H1 (cell line): ENCODE measurements around the gene CCP110. TPM values are rescaled to one million over a fixed set of nuclear protein-coding genes. Genes with fewer than 3 reads are reported as not detected.

Source experiments
- CTCF ChIA-PET: fragments of 300-600 bp; sonication (Branson Sonifier 250); formaldehyde crosslinking; loops from one replicate; lab custom pipeline; 2021; ENCODE audit not compliant: partially characterized antibody; lab: Charles Lee
- POLR2A ChIA-PET: fragments of 300-600 bp; sonication (Branson Sonifier 250); formaldehyde crosslinking; loops from one replicate; lab custom pipeline; 2021; ENCODE audit warnings: inconsistent platforms; ENCODE audit not compliant: partially characterized antibody; lab: Charles Lee
- DNase-seq, 2 experiments: peaks; one replicate each; pipeline versions ENCODE4 v3.0.0 to v3.0.0-alpha.2; 2010 to 2022; ENCODE audit warnings: low spot score in 2 of 2, low read depth in 1 of 2, mixed read lengths in 1 of 2
- FAIRE-seq: peaks from 2 replicates; lab custom pipeline; 2011; peaks lifted over from hg19 to GRCh38; lab: Jason Lieb, UNC
- H2AFZ ChIP-seq: 2 replicates; pipeline ENCODE4 v1.8.1; 2012; ENCODE audit warnings: low read length, inconsistent platforms
- H2AK5ac ChIP-seq: 2 replicates; pipeline ENCODE4 v1.6.1; 2013; ENCODE audit warnings: low read depth, low read length
- H2BK120ac ChIP-seq: replicated peaks from 2 replicates; pipeline ENCODE3; 2013; ENCODE audit warnings: low read depth, low read length, inconsistent platforms
- H2BK12ac ChIP-seq: 2 replicates; pipeline ENCODE4 v1.6.1; 2013; ENCODE audit warnings: low read depth, low read length
- H2BK15ac ChIP-seq: 2 replicates; pipeline ENCODE4 v1.6.1; 2013; ENCODE audit warnings: low read length
- H2BK20ac ChIP-seq: 2 replicates; pipeline ENCODE4 v1.6.1; 2013; ENCODE audit warnings: low read length
- H2BK5ac ChIP-seq: 2 replicates; pipeline ENCODE4 v1.6.1; 2013; ENCODE audit warnings: low read depth, low read length
- H3K14ac ChIP-seq: 2 replicates; pipeline ENCODE4 v1.6.1; 2013; ENCODE audit warnings: inconsistent platforms; ENCODE audit not compliant: insufficient read length
- H3K18ac ChIP-seq: 2 replicates; pipeline ENCODE4 v1.6.1; 2013; ENCODE audit warnings: low read length; ENCODE audit errors: extremely low read depth
- H3K23ac ChIP-seq: 2 replicates; pipeline ENCODE4 v1.6.1; 2013; ENCODE audit warnings: inconsistent platforms; ENCODE audit not compliant: insufficient read length
- H3K23me2 ChIP-seq: 2 replicates; pipeline ENCODE4 v1.6.1; 2013; ENCODE audit warnings: low read depth, low read length
- H3K27ac ChIP-seq: 2 replicates; pipeline ENCODE4 v1.6.1; 2011; ENCODE audit warnings: low read depth, low read length, inconsistent platforms
- H3K27me3 ChIP-seq, 4 experiments: replicated peaks in 1 of 4; 1 replicate in 1 of 4; 2 replicates in 3 of 4; pipeline versions ENCODE4 v1.6.1 to v1.8.1; 2011 to 2013; ENCODE audit warnings: low read length in 3 of 4, mild to moderate bottlenecking in 3 of 4, inconsistent platforms in 2 of 4, mixed read lengths in 2 of 4, moderate library complexity in 1 of 4; ENCODE audit not compliant: control insufficient read depth in 3 of 4, insufficient read depth in 3 of 4; ENCODE audit errors: extremely low read depth in 1 of 4
- H3K36me3 ChIP-seq, 4 experiments: 2 replicates each; pipeline versions ENCODE4 v1.6.1 to v1.8.1; 2011 to 2013; ENCODE audit warnings: mild to moderate bottlenecking in 4 of 4, low read length in 3 of 4, moderate library complexity in 2 of 4, control low read depth in 1 of 4, inconsistent platforms in 1 of 4; ENCODE audit not compliant: insufficient read depth in 4 of 4, control insufficient read depth in 2 of 4
- H3K4ac ChIP-seq: replicated peaks from 2 replicates; pipeline ENCODE3; 2013; ENCODE audit warnings: low read length, low read depth, mixed read lengths, inconsistent platforms; ENCODE audit not compliant: insufficient read length
- H3K4me1 ChIP-seq, 4 experiments: replicated peaks in 1 of 4; 1 replicate in 1 of 4; 2 replicates in 3 of 4; pipeline versions ENCODE4 v1.6.1 to v1.8.1; 2011 to 2013; ENCODE audit warnings: low read length in 3 of 4, inconsistent platforms in 2 of 4, mixed read lengths in 1 of 4; ENCODE audit not compliant: insufficient read depth in 4 of 4, control insufficient read depth in 3 of 4
- H3K4me2 ChIP-seq, 2 experiments: 2 replicates each; pipeline versions ENCODE4 v1.6.1 to v1.8.1; 2011 to 2013; ENCODE audit warnings: low read depth in 2 of 2, low read length in 2 of 2, control low read depth in 1 of 2, inconsistent platforms in 1 of 2, mild to moderate bottlenecking in 1 of 2; ENCODE audit not compliant: insufficient read depth in 1 of 2
- H3K4me3 ChIP-seq, 4 experiments: fragments of 200-600, 300-600 bp in 1 of 4; sonication (generic), shearing (Covaris generic), sonication (Bioruptor Twin) in 1 of 4; 2 replicates each; pipeline versions ENCODE4 v1.5.1 to v1.8.1; 2011 to 2016; ENCODE audit warnings: low read length in 4 of 4, low read depth in 3 of 4, control low read depth in 2 of 4, inconsistent platforms in 2 of 4, mild to moderate bottlenecking in 2 of 4, mixed read lengths in 1 of 4, moderate library complexity in 1 of 4; ENCODE audit not compliant: insufficient read depth in 2 of 4; ENCODE audit errors: extremely low read depth in 1 of 4
- H3K56ac ChIP-seq: replicated peaks from 2 replicates; pipeline ENCODE3; 2013; ENCODE audit warnings: low read depth, mild to moderate bottlenecking, mixed read lengths, low read length, inconsistent platforms; ENCODE audit not compliant: insufficient read length
- H3K79me1 ChIP-seq: 2 replicates; pipeline ENCODE4 v1.6.1; 2013; ENCODE audit warnings: low read depth, low read length, control low read depth
- H3K79me2 ChIP-seq, 2 experiments: 2 replicates each; pipeline versions ENCODE4 v1.6.1 to v1.8.1; 2012 to 2013; ENCODE audit warnings: low read length in 2 of 2, mild to moderate bottlenecking in 2 of 2, inconsistent platforms in 1 of 2; ENCODE audit not compliant: insufficient read depth in 2 of 2, control insufficient read depth in 1 of 2
- H3K9ac ChIP-seq, 4 experiments: replicated peaks in 1 of 4; 1 replicate in 1 of 4; 2 replicates in 3 of 4; pipeline versions ENCODE4 v1.6.1 to v1.8.1; 2011 to 2013; ENCODE audit warnings: low read depth in 3 of 4, low read length in 3 of 4, control low read depth in 2 of 4, mild to moderate bottlenecking in 2 of 4, moderate library complexity in 2 of 4, inconsistent platforms in 1 of 4; ENCODE audit errors: extremely low read depth in 1 of 4
- H3K9me3 ChIP-seq, 2 experiments: 2 replicates each; pipeline versions ENCODE4 v1.6.1 to v1.8.1; 2012 to 2013; ENCODE audit warnings: mild to moderate bottlenecking in 2 of 2, moderate library complexity in 2 of 2, control low read depth in 1 of 2, inconsistent platforms in 1 of 2, low read depth in 1 of 2, low read length in 1 of 2, mixed read lengths in 1 of 2; ENCODE audit not compliant: insufficient read depth in 2 of 2
- H4K20me1 ChIP-seq, 2 experiments: replicated peaks in 1 of 2; 2 replicates each; pipeline versions ENCODE3 to v1.8.1; 2011 to 2013; ENCODE audit warnings: inconsistent platforms in 2 of 2, low read length in 2 of 2, mild to moderate bottlenecking in 1 of 2; ENCODE audit not compliant: insufficient read depth in 2 of 2, control insufficient read depth in 1 of 2
- H4K5ac ChIP-seq: 2 replicates; pipeline ENCODE4 v1.6.1; 2013; ENCODE audit warnings: low read length, low read depth, mixed read lengths, inconsistent platforms; ENCODE audit not compliant: insufficient read length
- H4K8ac ChIP-seq: 2 replicates; pipeline ENCODE4 v1.8.0; 2013; ENCODE audit warnings: mild to moderate bottlenecking, moderate library complexity, low read length, inconsistent platforms; ENCODE audit not compliant: insufficient read depth; ENCODE audit errors: extremely low read depth
- H4K91ac ChIP-seq: replicated peaks from 2 replicates; pipeline ENCODE3; 2013; ENCODE audit warnings: low read length, mixed read lengths, inconsistent platforms; ENCODE audit not compliant: insufficient read length
- ASH2L ChIP-seq: fragments of 200-600, 300-600 bp; sonication (generic); IDR thresholded peaks from one replicate; pipeline ENCODE4 v1.7.1; 2017; ENCODE audit warnings: low read length
- CREB1 ChIP-seq: IDR thresholded peaks from 2 replicates; pipeline ENCODE4 v1.6.1; 2012; ENCODE audit warnings: inconsistent platforms
- POLR2A ChIP-seq, 2 experiments: IDR thresholded peaks; 1 replicate in 1 of 2; 2 replicates in 1 of 2; pipeline ENCODE4 v1.6.1; 2011; ENCODE audit warnings: low read depth in 2 of 2, low read length in 2 of 2, mild to moderate bottlenecking in 2 of 2; ENCODE audit errors: control extremely low read depth in 1 of 2
- WGBS, 2 experiments: shearing (Covaris generic) in 1 of 2; methylation state at CpG; one replicate each; pipeline versions ENCODE4 v1.1.6 to v1.1.7; 2013 to 2015; ENCODE audit warnings: low lambda C conversion rate in 2 of 2, mixed read lengths in 2 of 2, inconsistent platforms in 1 of 2, low coverage in 1 of 2, missing lambda C conversion rate in 1 of 2; ENCODE audit not compliant: insufficient replicate concordance in 2 of 2, insufficient coverage in 1 of 2, insufficient read length in 1 of 2; ENCODE audit errors: extremely low coverage in 1 of 2, missing lambda C conversion rate in 1 of 2; 5-methylcytosine and 5-hydroxymethylcytosine counted together
- polyA plus RNA-seq, 7 experiments: library from polyadenylated mRNA; depleted of rRNA in 3 of 7; stranded (reverse) in 5 of 7; unstranded in 2 of 7; fragments of >200 nt in 5 of 7; fragments of 200-250 nt in 2 of 7; gene quantifications; 1 replicate in 5 of 7; 2 replicates in 1 of 7; 4 replicates in 1 of 7; pipeline versions ENCODE4 v1.2.1 to v1.2.3, GENCODE V29; 2011 to 2013; ENCODE audit warnings: missing spikeins in 2 of 7, mixed read lengths in 2 of 7
- total RNA-seq: library from RNA; stranded (reverse); fragmentation: NEBNext Ultra II Directional; extraction: Animal tissue kit (Norgen Biotek cat#: 25700); gene quantifications from 2 replicates; pipeline ENCODE4 v1.2.1, GENCODE V29; 2021

CCP110 gene
- total and polyA plus RNA-seq, 2 of the 8 experiments (the other 6 are each of a cell fraction or from before 2014, with no cell fraction given): 3.2 to 19.8 TPM

- peak overlapping the region; percentile 90; the same call in 1 of the 2 replicates for H2BK12ac ChIP-seq
- H3K4me1 ChIP-seq: peaks cover 0 to 6% (median 3%) of the 10 kb centered on the region in 4 experiments; a peak in 4 of 7 replicates
- H3K14ac ChIP-seq: no peak overlapping the region
- peaks cover 3% of the 10 kb centered on the region; the same call in 1 of the 2 replicates for H3K23me2 ChIP-seq
- H4K8ac ChIP-seq: peak overlapping the region; percentile 98
- WGBS, 2 experiments: 10% methylated on average over 19 of the region's 19 CpGs; no CpG with 5 or more reads in 1 of the 2 experiments
- peaks cover 0 to 6% of the 10 kb centered on the region in 2 experiments; a peak in 1 of 4 replicates for H3K79me2 ChIP-seq
- H2BK5ac ChIP-seq: peak overlapping the region; percentile 86
- CTCF ChIA-PET: interaction anchor here (0.6 to 2.3 kb wide), 12 partner anchors 8 to 828 kb away, joined by 3 to 17 read pairs (median 3); no protein-coding TSS in a partner anchor
- H3K36me3 ChIP-seq: peaks cover 0 to 5% (median under 1%) of the 10 kb centered on the region in 4 experiments; a peak in 3 of 8 replicates
- H4K5ac ChIP-seq: peak overlapping the region; percentile 42
- FAIRE-seq (peak; percentile 90), DNase-seq (peak; percentile 77 to 87)
- H4K91ac ChIP-seq: peak overlapping the region; percentile 57
- POLR2A ChIA-PET: interaction anchor here (0.6 to 3.1 kb wide), 22 partner anchors 8 to 409 kb away, joined by 3 to 31 read pairs (median 4); partner anchors contain the start of genes CCP110, GDE1, IQCK and KNOP1
- H3K27me3 ChIP-seq: no peaks in the 10 kb centered on the region
- H2AFZ ChIP-seq: no peak overlapping the region; the same call in 1 of the 2 replicates
- peak overlapping the region; percentile 95; the same call in 1 of the 2 replicates for H3K18ac ChIP-seq
- H2BK15ac ChIP-seq: 0 out of 2 replicates have a peak overlapping the region, but pooled peaks have one; percentile 10
- H3K27ac ChIP-seq: peak overlapping the region; percentile 96
- peak overlapping the region; percentile 62 to 74 for H3K4me2 ChIP-seq
- H2BK20ac ChIP-seq: no peak overlapping the region
- no peaks in the 10 kb centered on the region for H3K9me3 ChIP-seq
- peak overlapping the region; percentile 84 to 97 (median 91) for H3K4me3 ChIP-seq
- H2AK5ac ChIP-seq: no peak overlapping the region; the same call in 1 of the 2 replicates
- no peak overlapping the region for H2BK120ac ChIP-seq
- H3K9ac ChIP-seq: peak overlapping the region; percentile 89 to 96 (median 94)
- no peak overlapping the region for H3K4ac ChIP-seq
- H3K56ac ChIP-seq: peak overlapping the region; percentile 43
- no peak overlapping the region for H3K23ac ChIP-seq
- H3K79me1 ChIP-seq: no peaks in the 10 kb centered on the region
- no peaks in the 10 kb centered on the region for H4K20me1 ChIP-seq
- TF ChIP-seq ASH2L (peak; percentile 14), CREB1 (peak; percentile 13; the same call in 1 of the 2 replicates), POLR2A (IDR thresholded peaks at IDR 0.05; ENCODE audit: control extremely low read depth in 1 of 2, low read depth in 2 of 2, low read length in 2 of 2) (peak; percentile 79 to 88)
Observed at GRCh38 chr16:19555938-19556771, 32.4 kb downstream of the CCP110 start.
